SK-N-MC (cell line): ENCODE data around the gene CCDC184.
"Not testable (repeated sequence)": the region's sequence is repeated elsewhere in the genome, so short reads cannot be mapped to it uniquely, and the experiment has no call there.

Experiments used
- DNase-seq: peaks from one replicate; pipeline ENCODE4 v3.0.0-alpha.2; 2011; ENCODE audit warnings: low read depth, low spot score
- H3K27ac ChIP-seq: fragments of 200-600 bp; sonication (generic); 2 replicates; pipeline ENCODE4 v1.5.1; 2016; ENCODE audit warnings: mixed run types
- H3K36me3 ChIP-seq: fragments of 200-600 bp; sonication (generic); 2 replicates; pipeline ENCODE4 v1.6.1; 2017; ENCODE audit warnings: antibody characterized with exemption, low read length, mixed read lengths; ENCODE audit not compliant: insufficient read depth
- H3K4me3 ChIP-seq: fragments of 200-600 bp; sonication (generic); 2 replicates; pipeline ENCODE4 v1.5.1; 2016
- H3K9ac ChIP-seq: fragments of 200-600 bp; sonication (generic); 2 replicates; pipeline ENCODE4 v1.8.0; 2017; ENCODE audit warnings: mixed run types, mixed read lengths; ENCODE audit not compliant: insufficient read length
- H3K9me3 ChIP-seq: fragments of 200-600 bp; sonication (generic); 2 replicates; pipeline ENCODE4 v1.6.1; 2017; ENCODE audit warnings: low read depth, mild to moderate bottlenecking, antibody characterized with exemption, low read length, moderate library complexity, mixed read lengths
- EZH2 ChIP-seq: fragments of 200-600 bp; sonication (generic); IDR thresholded peaks from one replicate; pipeline ENCODE4 v1.6.1; 2017; ENCODE audit warnings: antibody characterized with exemption
- FOXP2 ChIP-seq: optimal IDR thresholded peaks from 2 replicates; pipeline ENCODE3; 2011; ENCODE audit warnings: mild to moderate bottlenecking, moderate library complexity; ENCODE audit not compliant: insufficient read depth; ENCODE audit errors: extremely low read length, control extremely low read depth
- POLR2AphosphoS5 ChIP-seq: IDR thresholded peaks from 2 replicates; pipeline ENCODE4 v1.6.1; 2012; ENCODE audit warnings: mild to moderate bottlenecking, low read depth, low read length, borderline replicate concordance

Gene CCDC184

GRCh38 chr12:48183091-48183875, at the start of gene CCDC184:
TSS of gene CCDC184 (plus strand) at chr12:48183644. CDS start at chr12:48184123, 479 bp downstream.
- Histone ChIP-seq H3K9ac (no peak within 1 kb of the TSS), H3K9me3 (no peaks in the 10 kb centered on the region), H3K4me3 (peak within 1 kb of the TSS; percentile 86), H3K27ac (no peak within 1 kb of the TSS), H3K36me3 (no peaks in the 10 kb centered on the region)
- TF ChIP-seq EZH2 (no peak), FOXP2 (no peak), POLR2AphosphoS5 (no peak)
- DNase-seq: no peak

- Histone ChIP-seq H3K27ac (no peak overlapping the region), H3K9me3 (no peaks in the 10 kb centered on the region), H3K36me3 (peaks cover 84% of the 10 kb centered on the region), H3K9ac (no peak overlapping the region), H3K4me3 (no peak overlapping the region)
- DNase-seq: no peak
- TF ChIP-seq FOXP2 (no peak), POLR2AphosphoS5 (no peak), EZH2 (no peak)
Measured at GRCh38 chr12:48135027-48135426, 48.4 kb upstream of the CCDC184 start.

DNA sequence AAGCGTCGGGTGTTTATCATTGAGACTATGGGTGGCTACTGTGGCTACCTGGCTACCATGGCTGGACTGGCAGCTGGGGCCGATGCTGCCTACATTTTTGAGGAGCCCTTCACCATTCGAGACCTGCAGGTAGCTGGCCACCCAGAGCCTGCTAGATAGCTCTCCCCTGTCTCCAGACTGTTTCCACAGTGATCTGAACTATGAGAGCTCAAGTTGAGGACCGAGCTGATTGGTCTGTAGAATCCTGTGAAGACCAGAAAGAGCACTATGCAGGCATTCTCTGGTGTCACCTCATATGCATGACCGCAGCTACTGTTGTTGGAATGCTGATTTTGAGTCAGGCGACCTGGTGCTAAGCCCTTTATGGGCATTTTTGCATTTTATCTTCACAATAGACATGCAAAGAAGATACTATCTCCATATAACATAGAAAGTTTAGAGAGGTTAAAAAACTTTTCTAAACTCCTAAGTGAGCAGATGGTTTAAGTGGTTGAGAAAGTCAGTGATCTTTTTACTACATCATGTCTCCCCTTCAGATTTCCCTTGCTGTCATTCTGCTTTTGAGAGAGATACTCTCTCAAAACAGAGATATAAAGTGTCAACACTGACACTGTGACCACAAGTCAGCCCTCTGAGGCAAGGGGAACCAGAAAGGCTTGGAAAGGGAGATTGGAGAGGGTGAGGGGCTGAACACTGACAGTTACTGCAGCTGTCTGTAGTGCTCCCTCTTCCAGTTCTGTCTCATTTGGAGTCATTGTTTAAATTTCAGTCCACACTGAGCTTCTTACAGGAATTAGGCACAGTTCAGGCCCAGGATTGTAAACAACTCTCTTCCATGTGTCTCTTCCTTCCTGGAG, 40.4 kb upstream of the CCDC184 start:
- TF ChIP-seq FOXP2: no peak
- TF ChIP-seq POLR2AphosphoS5: no peak
- no peak for TF ChIP-seq EZH2
- Histone ChIP-seq H3K36me3 (peaks cover 94% of the 10 kb centered on the region), H3K9ac (no peak overlapping the region), H3K9me3 (no peaks in the 10 kb centered on the region), H3K4me3 (no peak overlapping the region), H3K27ac (no peak overlapping the region)
- no peak for DNase-seq

- Histone ChIP-seq H3K27ac (no peak overlapping the region), H3K9ac (no peak overlapping the region), H3K36me3 (peaks cover 93% of the 10 kb centered on the region), H3K4me3 (no peak overlapping the region), H3K9me3 (no peaks in the 10 kb centered on the region)
- no peak for DNase-seq
- TF ChIP-seq EZH2 (no peak), POLR2AphosphoS5 (no peak), FOXP2 (no peak)
Measured at GRCh38 chr12:48143898-48144297, 39.5 kb upstream of the CCDC184 start.

GRCh38 chr12:48145981-48146380, 37.5 kb upstream of the CCDC184 start:
- no peak for DNase-seq
- H3K9ac ChIP-seq: no peak overlapping the region
- no peak overlapping the region for H3K4me3 ChIP-seq
- H3K27ac ChIP-seq: no peak overlapping the region
- TF ChIP-seq POLR2AphosphoS5 (no peak), FOXP2 (no peak), EZH2 (no peak)
- H3K36me3 ChIP-seq: peaks cover 93% of the 10 kb centered on the region
- H3K9me3 ChIP-seq: no peaks in the 10 kb centered on the region

DNA sequence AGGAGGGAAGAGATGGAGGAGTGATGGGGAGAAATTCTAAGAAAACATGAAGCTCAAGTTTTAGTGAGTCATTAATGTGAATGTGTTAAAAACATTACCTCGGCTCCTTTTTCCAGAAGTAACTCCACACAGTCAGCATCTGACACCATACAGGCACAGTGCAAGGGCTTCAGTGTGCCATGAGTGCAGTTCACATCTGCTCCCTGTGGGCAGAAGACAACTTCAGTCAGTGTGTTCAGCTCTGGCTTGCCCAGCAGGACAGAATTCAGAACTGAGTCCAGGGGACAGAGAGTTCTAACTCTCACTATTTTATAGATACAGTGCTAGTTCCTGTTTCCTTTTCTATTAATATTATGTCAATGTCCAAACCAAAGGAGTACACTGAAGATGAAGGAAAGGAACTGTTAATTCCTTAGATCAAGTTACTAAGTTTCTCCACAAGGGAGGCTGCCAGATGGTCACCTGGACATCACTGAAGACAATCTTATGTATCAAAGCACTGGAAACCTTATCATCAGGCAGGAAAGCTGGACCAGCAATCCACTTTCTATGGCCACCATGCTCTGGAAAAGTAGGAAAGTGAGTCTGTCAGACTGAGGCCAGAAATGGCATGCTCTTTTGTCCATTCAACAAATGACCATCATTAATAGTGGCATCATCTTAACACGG, 32.2 kb upstream of the CCDC184 start:
- TF ChIP-seq POLR2AphosphoS5: no peak
- no peak for TF ChIP-seq EZH2
- TF ChIP-seq FOXP2: no peak
- Histone ChIP-seq H3K4me3 (no peak overlapping the region), H3K9ac (no peak overlapping the region), H3K27ac (no peak overlapping the region), H3K36me3 (peaks cover 63% of the 10 kb centered on the region), H3K9me3 (no peaks in the 10 kb centered on the region)
- no peak for DNase-seq

DNA sequence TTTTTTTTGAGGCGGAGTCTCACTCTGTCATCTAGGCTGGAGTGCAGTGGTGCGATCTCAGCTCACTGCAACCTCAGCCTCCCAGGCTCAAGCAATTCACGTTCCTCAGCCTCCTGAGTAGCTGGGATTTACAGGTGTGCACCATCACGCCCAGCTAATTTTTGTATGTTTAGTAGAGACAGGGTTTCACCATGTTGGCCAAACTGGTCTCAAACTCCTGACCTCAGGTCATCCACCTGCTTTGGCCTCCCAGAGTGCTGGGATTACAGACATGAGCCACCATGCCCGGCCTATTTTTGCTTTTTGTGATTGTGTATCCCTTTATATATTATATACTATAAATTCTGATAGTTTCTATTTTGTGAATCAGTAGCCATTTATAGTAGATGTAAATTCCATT, 27.7 kb upstream of the CCDC184 start:
- not testable (repeated sequence) for H3K9me3 ChIP-seq, H3K4me3 ChIP-seq, DNase-seq, H3K27ac ChIP-seq, H3K9ac ChIP-seq
- peaks cover 22% of the 10 kb centered on the region for H3K36me3 ChIP-seq

DNA sequence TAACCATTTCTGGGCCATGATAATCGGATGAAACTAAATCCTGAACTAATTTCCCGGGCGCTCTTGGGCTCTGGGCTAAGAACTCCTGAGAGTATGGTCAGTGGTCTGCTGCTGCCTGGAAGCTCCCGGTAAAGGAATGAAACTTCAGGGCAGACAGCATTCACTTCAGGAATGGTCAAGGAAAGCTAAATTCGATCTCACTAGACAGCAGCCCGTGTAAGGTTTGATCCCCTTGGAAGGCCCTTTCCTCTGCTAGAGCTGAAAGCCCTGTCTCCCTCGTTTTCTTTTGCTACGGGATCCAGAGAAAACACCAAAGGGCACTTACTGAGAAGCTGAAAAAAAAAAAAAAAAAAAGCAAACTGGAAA, 26.8 kb upstream of the CCDC184 start:
- Histone ChIP-seq H3K9ac (peak overlapping the region; percentile 84), H3K27ac (no peak overlapping the region), H3K9me3 (no peaks in the 10 kb centered on the region), H3K36me3 (peaks cover 17% of the 10 kb centered on the region; the same call in 1 of the 2 replicates), H3K4me3 (peak overlapping the region; percentile 93)
- no peak for TF ChIP-seq POLR2AphosphoS5
- no peak for DNase-seq
